IPS-20b (cell line): ENCODE data around the gene PTCH2.

Experiments used
- H3K27ac ChIP-seq: one replicate; pipeline ENCODE4 v1.5.1; 2013; ENCODE audit warnings: low read length
- H3K27me3 ChIP-seq: 2 replicates; pipeline ENCODE4 v1.6.1; 2013; ENCODE audit warnings: mild to moderate bottlenecking, low read length, inconsistent platforms; ENCODE audit not compliant: insufficient read depth
- H3K36me3 ChIP-seq: 2 replicates; pipeline ENCODE4 v1.6.1; 2013; ENCODE audit warnings: low read depth, mild to moderate bottlenecking, inconsistent platforms, low read length, moderate library complexity; ENCODE audit not compliant: insufficient read depth
- H3K4me1 ChIP-seq: 2 replicates; pipeline ENCODE4 v1.6.1; 2013; ENCODE audit warnings: mild to moderate bottlenecking, control low read depth, inconsistent platforms, low read length, moderate library complexity; ENCODE audit not compliant: insufficient read depth
- H3K4me3 ChIP-seq: 2 replicates; pipeline ENCODE4 v1.5.1; 2013; ENCODE audit warnings: mild to moderate bottlenecking, low read length, inconsistent platforms
- H3K9ac ChIP-seq: 2 replicates; pipeline ENCODE4 v1.6.1; 2013; ENCODE audit warnings: low read depth, mild to moderate bottlenecking, inconsistent platforms, low read length, moderate library complexity
- H3K9me3 ChIP-seq: 2 replicates; pipeline ENCODE4 v1.6.1; 2013; ENCODE audit warnings: mild to moderate bottlenecking, low read depth, low read length, inconsistent platforms; ENCODE audit not compliant: insufficient read depth

Gene PTCH2

DNA sequence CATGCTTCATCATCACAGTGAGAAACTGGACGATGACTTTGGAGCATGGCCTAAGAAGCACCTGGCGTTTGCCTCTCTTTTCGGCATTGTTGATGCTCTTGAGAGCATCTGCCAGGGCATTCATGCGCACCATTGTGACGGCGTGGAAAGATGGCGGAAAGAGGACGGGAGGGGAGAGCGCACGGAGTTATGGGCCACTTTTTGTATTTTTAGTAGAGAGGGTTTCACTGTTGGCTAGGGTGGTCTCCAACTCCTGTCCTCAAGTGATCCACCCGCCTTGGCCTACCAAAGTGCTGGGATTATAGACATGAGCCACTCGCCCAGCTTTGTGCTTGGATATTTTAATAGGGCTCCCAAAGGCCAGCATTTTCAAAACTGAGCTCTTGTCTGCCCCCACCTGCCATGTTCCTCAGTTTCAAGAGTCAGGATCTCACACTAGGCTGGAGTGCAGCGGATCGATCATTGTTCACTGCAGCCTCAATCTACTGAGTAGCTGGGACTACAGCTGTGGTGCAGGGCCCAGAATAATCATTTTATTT, 62.4 kb downstream of the PTCH2 start:
- H3K9me3 ChIP-seq: no peaks in the 10 kb centered on the region
- H3K9ac ChIP-seq: no peak overlapping the region
- no peak overlapping the region for H3K27ac ChIP-seq
- H3K4me3 ChIP-seq: no peak overlapping the region
- peaks cover 56% of the 10 kb centered on the region for H3K36me3 ChIP-seq
- H3K4me1 ChIP-seq: peaks cover 11% of the 10 kb centered on the region; the same call in 1 of the 2 replicates
- H3K27me3 ChIP-seq: peaks cover 13% of the 10 kb centered on the region

GRCh38 chr1:44778705-44779576, 64.1 kb downstream of the PTCH2 start:
- H3K27ac ChIP-seq: no peak overlapping the region
- H3K4me3 ChIP-seq: no peak overlapping the region; the same call in none of the 2 replicates
- peaks cover 8% of the 10 kb centered on the region; the same call in 1 of the 2 replicates for H3K4me1 ChIP-seq
- H3K36me3 ChIP-seq: peaks cover 56% of the 10 kb centered on the region
- H3K9ac ChIP-seq: peak overlapping the region; percentile 99; the same call in 1 of the 2 replicates
- H3K27me3 ChIP-seq: no peaks in the 10 kb centered on the region
- H3K9me3 ChIP-seq: no peaks in the 10 kb centered on the region

GRCh38 chr1:44777969-44778635, 65.0 kb downstream of the PTCH2 start:
- Histone ChIP-seq H3K9me3 (no peaks in the 10 kb centered on the region), H3K4me1 (peaks cover 4% of the 10 kb centered on the region; the same call in 1 of the 2 replicates), H3K9ac (peak overlapping the region; percentile 99; the same call in 1 of the 2 replicates), H3K4me3 (peak overlapping the region; percentile 83; the same call in 1 of the 2 replicates), H3K27me3 (no peaks in the 10 kb centered on the region), H3K36me3 (peaks cover 56% of the 10 kb centered on the region), H3K27ac (no peak overlapping the region)

- H3K9ac ChIP-seq: peak overlapping the region; percentile 99
- peaks cover 4% of the 10 kb centered on the region; the same call in 1 of the 2 replicates for H3K4me1 ChIP-seq
- peak overlapping the region; percentile 83 for H3K4me3 ChIP-seq
- no peaks in the 10 kb centered on the region for H3K9me3 ChIP-seq
- H3K36me3 ChIP-seq: peaks cover 56% of the 10 kb centered on the region
- no peaks in the 10 kb centered on the region for H3K27me3 ChIP-seq
- H3K27ac ChIP-seq: no peak overlapping the region
Observed at GRCh38 chr1:44777547-44777946, 65.5 kb downstream of the PTCH2 start.

DNA sequence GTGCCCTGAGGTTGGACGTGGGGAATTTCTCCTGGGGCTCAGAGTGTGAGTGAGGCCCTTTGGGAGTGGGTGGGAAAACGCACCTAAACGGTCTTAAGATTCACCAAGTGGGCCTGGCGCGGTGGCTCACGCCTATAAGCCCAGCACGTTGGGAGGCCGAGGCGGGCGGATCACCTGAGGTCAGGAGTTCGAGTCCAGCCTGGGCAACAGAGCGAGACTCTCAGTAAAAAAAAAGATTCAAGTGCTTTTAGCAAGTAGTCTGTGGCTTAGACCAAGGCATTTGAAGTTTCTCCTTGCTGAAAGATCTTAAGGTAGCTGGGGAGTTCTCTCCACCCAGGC, 66.4 kb downstream of the PTCH2 start:
- no peaks in the 10 kb centered on the region for H3K27me3 ChIP-seq
- H3K9me3 ChIP-seq: no peaks in the 10 kb centered on the region
- peak overlapping the region; percentile 99 for H3K9ac ChIP-seq
- peaks cover 4% of the 10 kb centered on the region; the same call in 1 of the 2 replicates for H3K4me1 ChIP-seq
- H3K4me3 ChIP-seq: peak overlapping the region; percentile 83
- peaks cover 56% of the 10 kb centered on the region for H3K36me3 ChIP-seq
- peak overlapping the region; percentile 79 for H3K27ac ChIP-seq

GRCh38 chr1:44775930-44776729, 66.9 kb downstream of the PTCH2 start:
- H3K9ac ChIP-seq: peak overlapping the region; percentile 99
- peaks cover 4% of the 10 kb centered on the region; the same call in 1 of the 2 replicates for H3K4me1 ChIP-seq
- no peaks in the 10 kb centered on the region for H3K27me3 ChIP-seq
- H3K4me3 ChIP-seq: peak overlapping the region; percentile 83
- H3K27ac ChIP-seq: peak overlapping the region; percentile 79
- H3K9me3 ChIP-seq: no peaks in the 10 kb centered on the region
- H3K36me3 ChIP-seq: peaks cover 51% of the 10 kb centered on the region

- Histone ChIP-seq H3K4me3 (peak within 1 kb of the TSS; percentile 83), H3K4me1 (peaks cover 4% of the 10 kb centered on the region; the same call in 1 of the 2 replicates), H3K36me3 (peaks cover 45% of the 10 kb centered on the region), H3K27me3 (no peaks in the 10 kb centered on the region), H3K9me3 (no peaks in the 10 kb centered on the region), H3K9ac (peak within 1 kb of the TSS; percentile 99), H3K27ac (peak within 1 kb of the TSS; percentile 79)
Observed at GRCh38 chr1:44775078-44775929, 67.7 kb downstream of the PTCH2 start, which contains the start of gene RPS8. RPS8 (plus strand) TSS chr1:44775540; CDS start chr1:44775597, 57 bp downstream.
